Measurements from ENCODE around the gene PCLO. TPM values are rescaled to one million over a fixed set of nuclear protein-coding genes. Genes with fewer than 3 reads are reported as not detected.

PCLO gene
- total RNA-seq, 2 donors from 2014 or later, result 3.2 to 4.2 TPM

DNA sequence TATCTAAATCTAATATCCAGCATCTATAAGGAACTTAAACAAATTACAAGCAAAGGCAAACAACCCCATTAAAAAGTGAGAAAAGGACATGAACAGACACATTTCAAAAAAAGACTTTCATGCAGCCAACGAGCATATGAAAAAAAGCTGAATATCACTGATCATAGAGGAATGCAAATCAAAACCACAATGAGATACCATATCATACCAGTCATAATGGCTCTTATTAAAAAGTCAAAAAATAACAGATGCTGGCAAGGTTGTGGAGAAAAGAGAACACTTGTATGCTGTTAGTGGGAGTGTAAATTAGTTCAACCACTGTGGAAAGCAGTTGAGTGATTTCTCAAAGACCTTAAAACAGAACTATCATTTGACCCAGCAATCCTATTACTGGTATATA lies 384.7 kb downstream of the PCLO start:
- Mint-ChIP-seq H3K4me1 (no peaks in the 10 kb centered on the region), H3K27me3 (ENCODE audit: insufficient read depth) (no peaks in the 10 kb centered on the region)
- WGBS, 2 experiments (ENCODE audit: insufficient coverage in 1 of 2, insufficient read length in 1 of 2), result 93% methylated on average over 1 of the region's 1 CpG; no CpG with 5 or more reads in 1 of the 2 experiments

DNA sequence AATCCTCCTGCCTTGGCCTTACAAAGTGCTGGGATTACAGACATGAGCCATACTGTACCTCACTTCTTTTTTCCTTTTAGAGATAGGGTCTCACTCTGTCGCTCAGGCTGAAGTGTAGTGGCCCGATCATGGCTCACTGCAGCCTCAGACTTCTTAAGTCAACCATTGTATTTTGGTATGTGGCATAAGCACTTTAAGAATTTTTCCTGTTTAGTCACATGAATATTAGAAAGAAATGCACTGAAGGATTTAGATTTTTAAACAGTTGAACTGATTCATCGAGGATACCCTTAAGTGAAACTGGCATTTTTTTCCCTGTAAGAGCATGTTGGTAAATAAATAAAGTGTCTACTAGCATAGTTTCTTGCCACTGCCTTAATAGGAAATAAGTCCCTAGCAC lies 399.8 kb downstream of the PCLO start:
- 97 to 100% methylated on average over 1 to 3 of the region's 3 CpGs for WGBS, 2 experiments (ENCODE audit: insufficient coverage in 1 of 2, insufficient read length in 1 of 2)
- H3K27ac ChIP-seq (ENCODE audit: low read depth, low read length), result no peak overlapping the region
- Mint-ChIP-seq H3K4me3 (no peak overlapping the region), H3K9me3 (no peaks in the 10 kb centered on the region), H3K36me3 (ENCODE audit: low read depth) (no peaks in the 10 kb centered on the region), H3K27ac (no peak overlapping the region), H3K27me3 (ENCODE audit: insufficient read depth) (no peaks in the 10 kb centered on the region), H3K4me1 (peaks cover 14% of the 10 kb centered on the region)
- H3K36me3 ChIP-seq (ENCODE audit: control insufficient read depth, insufficient read depth, low read length), result no peaks in the 10 kb centered on the region
- H3K4me3 ChIP-seq (ENCODE audit: low read length), result no peak overlapping the region
- TF ChIP-seq, protein P1, sequence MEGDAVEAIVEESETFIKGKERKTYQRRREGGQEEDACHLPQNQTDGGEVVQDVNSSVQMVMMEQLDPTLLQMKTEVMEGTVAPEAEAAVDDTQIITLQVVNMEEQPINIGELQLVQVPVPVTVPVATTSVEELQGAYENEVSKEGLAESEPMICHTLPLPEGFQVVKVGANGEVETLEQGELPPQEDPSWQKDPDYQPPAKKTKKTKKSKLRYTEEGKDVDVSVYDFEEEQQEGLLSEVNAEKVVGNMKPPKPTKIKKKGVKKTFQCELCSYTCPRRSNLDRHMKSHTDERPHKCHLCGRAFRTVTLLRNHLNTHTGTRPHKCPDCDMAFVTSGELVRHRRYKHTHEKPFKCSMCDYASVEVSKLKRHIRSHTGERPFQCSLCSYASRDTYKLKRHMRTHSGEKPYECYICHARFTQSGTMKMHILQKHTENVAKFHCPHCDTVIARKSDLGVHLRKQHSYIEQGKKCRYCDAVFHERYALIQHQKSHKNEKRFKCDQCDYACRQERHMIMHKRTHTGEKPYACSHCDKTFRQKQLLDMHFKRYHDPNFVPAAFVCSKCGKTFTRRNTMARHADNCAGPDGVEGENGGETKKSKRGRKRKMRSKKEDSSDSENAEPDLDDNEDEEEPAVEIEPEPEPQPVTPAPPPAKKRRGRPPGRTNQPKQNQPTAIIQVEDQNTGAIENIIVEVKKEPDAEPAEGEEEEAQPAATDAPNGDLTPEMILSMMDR (conservative IDR thresholded peaks at IDR 0.05), result no peak
- H3K4me1 ChIP-seq (ENCODE audit: control insufficient read depth, insufficient read depth, low read length), result no peaks in the 10 kb centered on the region
- H3K9me3 ChIP-seq (ENCODE audit: control insufficient read depth, low read length), result no peaks in the 10 kb centered on the region
- H3K9ac ChIP-seq (ENCODE audit: extremely low read depth, low read length, poor library complexity, severe bottlenecking), result no peak overlapping the region
- DNase-seq, result no peak
- no peaks in the 10 kb centered on the region for H3K27me3 ChIP-seq (ENCODE audit: control insufficient read depth, insufficient read depth, low read length, poor library complexity, severe bottlenecking)

More for the DNA sequence above, 384.7 kb downstream of the PCLO start:
- TF ChIP-seq, protein P1 (conservative IDR thresholded peaks at IDR 0.05), result no peak
- no peaks in the 10 kb centered on the region for H3K4me1 ChIP-seq (ENCODE audit: control insufficient read depth, insufficient read depth, low read length)
- H3K9me3 ChIP-seq (ENCODE audit: control insufficient read depth, low read length), result no peaks in the 10 kb centered on the region
- no peaks in the 10 kb centered on the region for H3K36me3 Mint-ChIP-seq (ENCODE audit: low read depth)
- H3K36me3 ChIP-seq (ENCODE audit: control insufficient read depth, insufficient read depth, low read length), result no peaks in the 10 kb centered on the region
- no peaks in the 10 kb centered on the region for H3K27me3 ChIP-seq (ENCODE audit: control insufficient read depth, insufficient read depth, low read length, poor library complexity, severe bottlenecking)
- no peaks in the 10 kb centered on the region for H3K9me3 Mint-ChIP-seq
- no peak overlapping the region for H3K9ac ChIP-seq (ENCODE audit: extremely low read depth, low read length, poor library complexity, severe bottlenecking)
- H3K4me3 ChIP-seq (ENCODE audit: low read length), result no peak overlapping the region
- H3K27ac ChIP-seq (ENCODE audit: low read depth, low read length), result no peak overlapping the region
- H3K27ac Mint-ChIP-seq, result no peak overlapping the region
- H3K4me3 Mint-ChIP-seq, result no peak overlapping the region
- DNase-seq, result no peak

DNA sequence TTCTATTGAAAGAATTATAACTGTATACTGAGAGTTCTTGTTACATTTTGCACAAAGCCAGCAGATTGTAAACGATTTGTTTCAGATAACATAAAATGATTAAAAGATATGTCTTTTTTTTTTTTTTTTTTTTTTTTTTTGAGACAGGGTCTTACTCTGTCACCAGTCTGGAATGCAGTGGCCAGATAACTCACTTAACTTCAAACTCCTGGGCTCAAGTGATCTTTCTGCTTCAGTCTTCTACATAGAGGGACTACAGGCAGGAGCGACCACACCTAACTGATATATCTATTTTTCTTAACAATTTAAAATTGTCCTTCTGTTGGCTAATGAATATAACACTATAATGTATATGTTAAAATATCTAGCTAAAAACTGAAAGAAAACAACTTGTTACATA lies 401.9 kb downstream of the PCLO start:
- Histone ChIP-seq H3K9me3 (ENCODE audit: control insufficient read depth, low read length) (no peaks in the 10 kb centered on the region), H3K36me3 (ENCODE audit: control insufficient read depth, insufficient read depth, low read length) (no peaks in the 10 kb centered on the region), H3K4me1 (ENCODE audit: control insufficient read depth, insufficient read depth, low read length) (no peaks in the 10 kb centered on the region), H3K9ac (ENCODE audit: extremely low read depth, low read length, poor library complexity, severe bottlenecking) (no peak overlapping the region), H3K27me3 (ENCODE audit: control insufficient read depth, insufficient read depth, low read length, poor library complexity, severe bottlenecking) (no peaks in the 10 kb centered on the region), H3K27ac (ENCODE audit: low read depth, low read length) (no peak overlapping the region), H3K4me3 (ENCODE audit: low read length) (no peak overlapping the region)
- Mint-ChIP-seq H3K4me3 (no peak overlapping the region), H3K36me3 (ENCODE audit: low read depth) (no peaks in the 10 kb centered on the region), H3K27ac (no peak overlapping the region), H3K4me1 (peaks cover 10% of the 10 kb centered on the region), H3K9me3 (no peaks in the 10 kb centered on the region), H3K27me3 (ENCODE audit: insufficient read depth) (no peaks in the 10 kb centered on the region)
- WGBS, 2 experiments (ENCODE audit: insufficient coverage in 1 of 2, insufficient read length in 1 of 2), result no CpG with 5 or more reads among the region's 2 CpGs
- DNase-seq, result no peak
- TF ChIP-seq, protein P1 (conservative IDR thresholded peaks at IDR 0.05), result no peak
